Tibial nerve (tissue), 4 donors: Measurements from ENCODE around the gene CDH16.

ENCODE experiments used
- CTCF ChIP-seq, 5 experiments: fragments of 200-600 bp in 3 of 5; fragments of 450-650 bp in 2 of 5; sonication (generic) in 3 of 5; IDR thresholded peaks; one replicate each; pipeline ENCODE4 v1.5.1; 2016 to 2019; ENCODE audit warnings: antibody characterized with exemption in 5 of 5, mild to moderate bottlenecking in 3 of 5, moderate library complexity in 2 of 5
- EP300 ChIP-seq, 2 donors: sonication (generic); formaldehyde crosslinking; IDR thresholded peaks; one replicate each; pipeline ENCODE4 v1.6.1; 2017; ENCODE audit warnings: antibody characterized with exemption in 2 of 2, mild to moderate bottlenecking in 1 of 2

- TF ChIP-seq CTCF (IDR thresholded peaks at IDR 0.05), result no peak
- TF ChIP-seq EP300 (IDR thresholded peaks at IDR 0.05), result no peak
Observed at GRCh38 chr16:66881560-66881959, 37.1 kb downstream of the CDH16 start.
